Bone marrow (tissue), 2 donors: ENCODE data around the gene HAUS7.
"Not testable (repeated sequence)": the region's sequence is repeated elsewhere in the genome, so short reads cannot be mapped to it uniquely, and the experiment has no call there.

Experiments
- DNase-seq, 2 donors: peaks; one replicate each; lab custom pipeline; 2025; lab: John Stamatoyannopoulos, UW

HAUS7 gene

DNA sequence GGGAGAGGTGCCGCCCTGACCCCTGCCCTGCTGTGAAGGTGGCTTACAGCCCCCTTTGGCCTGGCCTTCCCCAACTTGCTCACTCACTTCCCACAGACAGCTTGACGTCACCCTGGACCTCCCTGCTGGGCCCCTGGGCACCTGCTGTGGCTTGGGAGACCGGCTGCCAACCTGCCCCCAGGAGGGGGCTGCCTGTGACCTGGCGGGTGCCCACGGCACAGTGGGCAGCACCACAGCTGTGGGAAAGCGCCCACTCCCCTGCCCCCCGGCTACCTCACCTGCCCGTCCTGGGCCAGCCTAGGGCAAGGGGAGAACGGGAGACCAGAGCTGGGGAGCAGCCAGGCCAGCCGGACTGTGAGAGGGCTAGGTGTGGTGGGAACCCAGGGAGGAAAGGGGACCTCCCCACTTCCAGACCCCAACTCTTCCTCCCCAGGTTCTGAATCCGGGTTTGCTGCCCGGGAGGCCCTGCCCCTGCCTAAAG lies 61.5 kb downstream of the HAUS7 start:
- DNase-seq, result no peak

DNA sequence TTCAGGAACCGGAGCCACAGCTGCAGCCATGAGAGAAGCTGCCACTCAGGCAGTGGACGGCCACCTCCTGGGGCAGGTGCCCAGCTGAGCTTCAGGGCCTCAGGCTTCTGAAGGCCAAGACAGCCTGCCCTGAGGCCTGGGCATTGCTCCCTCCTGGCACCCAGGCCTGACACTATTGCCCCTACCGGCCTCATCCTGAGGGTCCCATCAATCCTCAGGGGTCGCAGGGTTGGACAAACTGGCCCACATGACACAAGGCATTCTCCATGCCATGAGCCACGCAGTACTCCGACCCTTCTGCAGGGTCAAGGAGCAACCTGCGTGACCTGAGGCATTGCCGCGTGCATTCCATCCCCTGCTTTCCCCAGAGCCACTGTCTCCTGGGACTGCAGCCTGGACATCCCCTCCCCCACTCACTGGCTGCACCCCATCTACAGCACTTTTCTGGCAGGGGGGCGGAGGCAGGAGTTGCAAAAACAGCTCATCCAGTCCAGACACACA lies 62.1 kb downstream of the HAUS7 start:
- no peak for DNase-seq

DNA sequence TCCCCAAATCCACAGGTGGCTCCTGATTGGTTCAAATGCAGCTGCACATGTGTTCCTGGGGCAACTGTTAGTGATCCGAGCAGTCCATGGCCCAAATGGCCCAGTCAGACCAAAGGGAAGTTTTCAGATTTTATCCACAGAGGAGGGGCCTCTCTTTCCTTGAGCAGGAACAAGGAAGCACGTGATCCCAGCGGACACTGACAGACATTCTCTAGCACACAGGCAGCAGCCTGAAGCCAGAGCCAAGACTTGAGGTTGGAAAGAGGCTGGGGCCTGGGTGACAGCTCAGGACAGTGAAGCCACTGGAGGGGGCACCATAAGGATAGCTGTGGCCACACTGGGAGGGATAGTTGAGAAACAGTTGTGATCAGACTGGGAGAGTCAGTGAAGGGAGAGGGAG lies 62.6 kb downstream of the HAUS7 start:
- DNase-seq, result no peak

DNA sequence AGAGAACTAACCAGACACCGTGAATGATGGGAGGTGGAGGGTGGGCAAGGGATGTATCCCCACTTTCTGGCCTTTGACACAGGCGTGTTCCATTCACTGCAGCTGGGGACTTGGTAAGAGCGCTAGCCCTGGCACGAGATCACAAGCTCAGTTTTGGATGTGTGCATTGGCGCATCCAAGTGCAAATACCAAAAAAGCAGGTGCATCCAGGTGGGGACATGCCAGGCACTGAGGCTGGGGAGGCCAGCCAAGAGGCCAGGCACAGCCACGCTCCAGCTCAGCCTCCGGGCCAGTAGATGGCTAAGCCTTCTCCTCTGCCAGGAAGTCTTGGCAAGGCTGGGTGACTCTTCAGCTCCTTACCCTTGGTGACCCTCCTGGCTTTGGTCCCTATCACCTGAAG lies 63.5 kb downstream of the HAUS7 start:
- no peak for DNase-seq

DNA sequence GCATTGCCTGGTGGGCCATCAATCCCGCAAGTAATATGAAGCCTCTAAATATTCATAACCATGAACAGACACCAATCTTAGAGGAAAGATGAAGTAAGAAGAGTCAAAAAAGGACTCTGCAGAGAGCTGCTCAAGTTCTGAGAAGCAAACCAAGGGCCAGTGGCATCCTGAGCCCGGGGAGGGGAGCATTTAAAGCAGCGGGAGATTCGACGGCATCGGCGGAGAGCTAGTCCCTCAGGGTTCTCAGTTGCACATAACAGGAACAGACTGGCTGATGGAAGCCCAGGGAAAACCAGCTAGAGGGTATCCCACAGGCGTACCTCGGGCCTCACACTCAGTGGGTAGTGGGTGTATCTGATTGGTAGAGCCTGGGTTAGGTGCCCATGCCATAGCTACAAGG lies 64.4 kb downstream of the HAUS7 start:
- DNase-seq, result no peak

DNA sequence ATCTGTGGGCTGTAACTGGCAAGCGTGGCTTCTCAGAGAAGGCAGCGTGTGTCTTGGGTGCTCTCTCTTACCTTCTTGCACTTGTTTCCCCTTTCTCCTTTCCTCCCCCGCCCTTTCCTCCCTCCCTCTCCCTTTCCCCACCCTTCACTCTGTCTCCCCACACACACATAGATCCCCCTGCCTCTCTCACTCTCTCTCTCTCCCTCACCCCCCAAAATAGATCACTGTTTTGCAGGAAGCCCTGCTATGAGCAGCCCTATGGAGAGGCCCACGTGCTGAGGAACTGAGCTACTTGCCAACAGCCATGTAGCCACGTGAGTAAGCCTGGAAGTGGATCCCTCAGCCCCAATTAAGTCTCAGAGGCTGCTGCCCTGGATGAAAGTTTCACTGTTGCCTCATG lies 65.0 kb downstream of the HAUS7 start:
- no peak for DNase-seq

DNA sequence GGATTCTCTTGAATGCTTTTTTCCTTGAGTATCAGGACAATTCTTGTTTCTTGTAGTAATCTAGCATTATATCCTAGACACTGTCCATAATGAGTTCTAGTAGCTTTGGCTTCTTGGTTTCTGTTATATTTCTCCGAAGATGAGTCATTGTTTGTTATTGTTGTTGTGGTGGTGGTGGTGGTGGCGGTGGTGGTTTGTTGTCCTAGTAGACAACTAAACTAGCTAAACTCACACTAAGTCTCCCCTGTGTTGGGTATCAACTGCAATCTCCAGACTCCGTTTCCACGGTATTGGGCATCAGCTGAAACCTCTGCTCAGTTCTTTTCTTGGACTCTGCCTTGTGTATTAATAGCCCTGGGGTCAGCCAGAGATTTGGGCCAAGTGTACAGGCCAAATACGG lies 66.0 kb downstream of the HAUS7 start:
- DNase-seq, result not testable (repeated sequence)

DNA sequence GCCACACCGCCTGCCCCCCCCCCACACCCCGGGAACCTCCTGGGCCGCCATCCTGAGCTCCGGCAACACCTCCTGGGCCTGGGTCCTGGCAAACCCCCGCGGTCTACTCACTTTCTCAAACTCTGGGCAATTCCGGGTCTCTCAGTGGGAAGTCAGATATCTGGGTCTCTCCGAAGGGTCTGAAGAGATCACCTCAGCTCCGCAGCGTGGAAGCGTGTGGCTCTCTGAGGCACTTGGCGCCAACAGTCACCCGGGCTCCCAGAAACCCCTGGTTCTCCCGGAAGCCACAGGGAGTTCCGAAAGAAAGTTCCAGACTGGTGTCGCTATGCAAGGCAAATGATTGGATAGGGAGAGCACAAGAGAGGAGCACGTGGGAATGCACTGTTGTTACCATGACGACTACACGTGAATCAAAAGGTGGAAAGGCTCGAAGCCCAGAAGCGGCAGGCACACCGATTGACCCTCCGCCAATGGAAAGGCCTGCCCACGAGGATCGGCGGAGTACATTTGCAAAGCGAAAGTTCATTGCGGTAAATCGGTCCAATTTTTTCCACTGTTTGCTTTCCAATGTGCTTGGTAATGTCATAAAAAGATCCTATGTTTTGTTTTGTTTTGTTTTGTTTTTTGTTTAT lies 69.1 kb downstream of the HAUS7 start, which contains the start of gene PNMA6E:
Gene PNMA6E (minus strand): TSS at position 218 of the 632 bp plus-strand sequence. CDS start 2,501 bp downstream, outside the sequence.
- no peak for DNase-seq

DNA sequence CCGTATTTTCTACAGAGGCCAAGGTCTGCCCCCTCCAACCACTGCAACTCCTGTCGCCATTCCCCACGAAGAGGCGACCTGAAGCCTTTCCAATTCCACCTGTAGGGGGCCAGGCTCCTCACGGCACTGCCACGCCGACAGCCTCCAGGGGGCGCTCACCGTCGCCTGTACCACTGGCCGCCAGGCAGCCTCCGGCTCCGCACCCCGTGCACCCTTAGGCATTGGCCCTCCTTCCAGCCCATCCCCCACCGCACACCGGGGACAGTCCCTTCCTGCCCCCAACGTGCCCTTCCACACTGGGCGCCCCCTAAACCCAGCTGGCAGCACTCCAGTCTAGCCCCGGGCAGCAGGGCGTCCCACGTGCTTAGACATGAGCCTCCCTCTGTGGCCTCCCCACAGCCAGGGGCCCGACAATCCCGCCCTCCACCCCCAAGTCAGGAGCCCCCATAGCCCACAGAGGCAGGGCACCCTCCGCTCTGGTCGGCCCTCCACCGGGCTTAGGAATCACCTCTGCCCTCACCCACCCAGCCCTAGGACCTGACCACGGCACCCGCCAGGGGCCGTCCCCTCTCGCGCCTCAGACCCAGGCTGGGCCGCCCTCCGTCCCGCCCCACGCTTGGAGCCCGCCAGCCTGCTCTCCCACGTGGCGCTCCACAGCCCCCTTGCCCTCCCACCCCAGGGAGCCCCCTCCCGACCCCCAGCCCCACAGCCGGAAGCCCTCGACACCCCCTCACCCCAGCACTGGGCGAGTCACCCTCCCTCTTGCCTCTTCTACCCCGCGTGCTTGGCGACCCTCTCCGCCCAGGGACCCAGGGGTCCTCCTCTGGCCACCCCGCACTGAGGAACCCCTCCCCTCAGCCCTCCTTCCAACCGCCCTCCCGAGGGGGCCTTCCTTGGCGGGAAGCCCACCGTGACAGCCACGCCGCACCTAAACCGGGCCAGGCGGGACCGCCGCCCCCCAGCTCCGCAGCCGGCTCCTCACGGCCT lies 69.9 kb downstream of the HAUS7 start:
- DNase-seq, result no peak

DNA sequence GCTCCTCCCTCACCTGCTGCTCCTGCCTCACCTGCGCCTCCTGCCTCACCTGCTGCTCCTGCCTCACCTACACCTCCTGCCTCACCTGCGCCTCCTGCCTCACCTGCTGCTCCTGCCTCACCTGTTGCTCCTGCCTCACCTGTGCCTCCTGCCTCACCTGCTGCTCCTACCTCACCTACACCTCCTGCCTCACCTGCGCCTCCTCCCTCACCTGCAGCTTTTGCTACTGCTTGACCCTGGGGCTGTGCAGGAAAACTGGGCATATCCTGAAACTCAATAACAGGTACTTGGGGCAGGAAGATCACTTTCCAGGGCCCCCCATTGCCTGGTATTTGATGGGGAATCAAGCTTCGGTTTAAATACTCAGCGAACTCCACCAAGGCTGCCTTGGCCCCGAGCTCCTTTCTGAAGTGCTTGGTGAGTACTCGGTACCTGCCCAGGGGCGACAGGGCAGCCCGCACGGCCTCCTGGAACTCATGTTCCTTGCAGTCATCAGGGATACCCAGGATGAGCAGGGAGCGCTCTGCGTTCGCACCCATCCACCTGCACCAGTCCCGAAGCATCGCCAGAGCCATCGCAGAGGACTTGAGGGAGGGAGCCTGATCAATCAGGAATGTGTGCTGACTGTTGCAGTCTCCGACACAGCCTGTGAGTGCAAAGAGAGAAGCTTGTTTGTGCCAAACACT lies 72.0 kb downstream of the HAUS7 start:
- DNase-seq, result no peak
